Smooth muscle cell (in vitro differentiated cells): ENCODE measurements around the gene NLGN4Y. TPM values are rescaled to one million over a fixed set of nuclear protein-coding genes. Genes with fewer than 3 reads are reported as not detected.
"Not testable (repeated sequence)": the region's sequence is repeated elsewhere in the genome, so short reads cannot be mapped to it uniquely, and the experiment has no call there.

ENCODE experiments used
- DNase-seq: peaks from one replicate; lab custom pipeline; 2025; ENCODE audit not compliant: unreplicated experiment; lab: John Stamatoyannopoulos, UW
- H2AFZ ChIP-seq: fragments of 200-600 bp; sonication (generic); 2 replicates; pipeline ENCODE4 v1.6.0; 2016; ENCODE audit warnings: antibody characterized with exemption, low read depth, mild to moderate bottlenecking
- H3F3A ChIP-seq: fragments of 200-600 bp; sonication (generic); 2 replicates; pipeline ENCODE4 v1.6.0; 2017; ENCODE audit warnings: antibody characterized with exemption, low read depth
- H3K27ac ChIP-seq: fragments of 200-600 bp; sonication (generic); 2 replicates; pipeline ENCODE4 v1.5.1; 2016; ENCODE audit warnings: low read depth, mild to moderate bottlenecking
- H3K27me3 ChIP-seq: fragments of 200-600 bp; sonication (generic); 2 replicates; pipeline ENCODE4 v1.6.1; 2016; ENCODE audit warnings: low read depth, mild to moderate bottlenecking
- H3K36me3 ChIP-seq: fragments of 200-600 bp; sonication (generic); 2 replicates; pipeline ENCODE4 v1.5.1; 2016; ENCODE audit warnings: low read depth
- H3K4me1 ChIP-seq: fragments of 200-600 bp; sonication (generic); 2 replicates; pipeline ENCODE4 v1.5.1; 2016; ENCODE audit warnings: low read depth
- H3K4me2 ChIP-seq: fragments of 200-600 bp; sonication (generic); 2 replicates; pipeline ENCODE4 v1.6.0; 2016; ENCODE audit warnings: mild to moderate bottlenecking
- H3K4me3 ChIP-seq: fragments of 200-600 bp; sonication (generic); 2 replicates; pipeline ENCODE4 v1.5.1; 2016; ENCODE audit warnings: mild to moderate bottlenecking
- H3K79me2 ChIP-seq: fragments of 200-600 bp; sonication (generic); 2 replicates; pipeline ENCODE4 v1.6.0; 2016; ENCODE audit warnings: low read depth, mild to moderate bottlenecking
- H3K9ac ChIP-seq: fragments of 200-600 bp; sonication (generic); 2 replicates; pipeline ENCODE4 v1.6.0; 2016; ENCODE audit warnings: low read depth
- H3K9me3 ChIP-seq: fragments of 200-600 bp; sonication (generic); replicated peaks from 2 replicates; pipeline ENCODE4 v1.5.1; 2016; ENCODE audit warnings: low read depth
- H4K20me1 ChIP-seq: fragments of 200-600 bp; sonication (generic); 2 replicates; pipeline ENCODE4 v1.6.0; 2016; ENCODE audit warnings: low read depth
- WGBS: methylation state at CpG from one replicate; pipeline ENCODE4 v1.1.7; 2016; ENCODE audit warnings: low lambda C conversion rate; 5-methylcytosine and 5-hydroxymethylcytosine counted together
- polyA plus RNA-seq: library from polyadenylated mRNA; unstranded; fragments of >200 nt; fragmentation: Nextera tagmentation; extraction: Ambion mirVana; gene quantifications from 2 replicates; pipeline ENCODE4 v1.2.1, GENCODE V29; 2016
- total RNA-seq: library from RNA; depleted of rRNA; stranded (reverse); fragments of >200 nt; gene quantifications from 2 replicates; pipeline ENCODE4 v1.2.3, GENCODE V29; 2014
- TF ChIP-seq, protein P1 (sequence below): fragments of 200-600 bp; sonication (generic); IDR thresholded peaks from 2 replicates; pipeline ENCODE4 v1.5.1; 2017; ENCODE audit warnings: borderline replicate concordance, mild to moderate bottlenecking, antibody characterized with exemption; ENCODE audit not compliant: insufficient read depth, poor library complexity, severe bottlenecking

NLGN4Y gene
- total and polyA plus RNA-seq, 2 experiments from 2014 or later: not detected

- TF ChIP-seq, protein P1, sequence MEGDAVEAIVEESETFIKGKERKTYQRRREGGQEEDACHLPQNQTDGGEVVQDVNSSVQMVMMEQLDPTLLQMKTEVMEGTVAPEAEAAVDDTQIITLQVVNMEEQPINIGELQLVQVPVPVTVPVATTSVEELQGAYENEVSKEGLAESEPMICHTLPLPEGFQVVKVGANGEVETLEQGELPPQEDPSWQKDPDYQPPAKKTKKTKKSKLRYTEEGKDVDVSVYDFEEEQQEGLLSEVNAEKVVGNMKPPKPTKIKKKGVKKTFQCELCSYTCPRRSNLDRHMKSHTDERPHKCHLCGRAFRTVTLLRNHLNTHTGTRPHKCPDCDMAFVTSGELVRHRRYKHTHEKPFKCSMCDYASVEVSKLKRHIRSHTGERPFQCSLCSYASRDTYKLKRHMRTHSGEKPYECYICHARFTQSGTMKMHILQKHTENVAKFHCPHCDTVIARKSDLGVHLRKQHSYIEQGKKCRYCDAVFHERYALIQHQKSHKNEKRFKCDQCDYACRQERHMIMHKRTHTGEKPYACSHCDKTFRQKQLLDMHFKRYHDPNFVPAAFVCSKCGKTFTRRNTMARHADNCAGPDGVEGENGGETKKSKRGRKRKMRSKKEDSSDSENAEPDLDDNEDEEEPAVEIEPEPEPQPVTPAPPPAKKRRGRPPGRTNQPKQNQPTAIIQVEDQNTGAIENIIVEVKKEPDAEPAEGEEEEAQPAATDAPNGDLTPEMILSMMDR: no peak
- Histone ChIP-seq H3F3A (no peaks in the 10 kb centered on the region), H2AFZ (no peak overlapping the region), H3K36me3 (no peaks in the 10 kb centered on the region), H3K27ac (no peak overlapping the region), H4K20me1 (no peaks in the 10 kb centered on the region), H3K79me2 (no peaks in the 10 kb centered on the region), H3K4me2 (no peak overlapping the region), H3K9ac (no peak overlapping the region), H3K9me3 (no peaks in the 10 kb centered on the region), H3K27me3 (no peaks in the 10 kb centered on the region), H3K4me3 (no peak overlapping the region), H3K4me1 (no peaks in the 10 kb centered on the region)
- DNase-seq: no peak
Measured at GRCh38 chrY:14860448-14860847, 336.1 kb downstream of the NLGN4Y start.

- not testable (repeated sequence) for H3K27me3 ChIP-seq, H3K9ac ChIP-seq, H3K27ac ChIP-seq, H3K4me2 ChIP-seq, H2AFZ ChIP-seq, H3K79me2 ChIP-seq, H3K4me1 ChIP-seq, H3K36me3 ChIP-seq, H3K4me3 ChIP-seq, H4K20me1 ChIP-seq, DNase-seq, H3F3A ChIP-seq, H3K9me3 ChIP-seq
- no CpG with 5 or more reads among the region's 8 CpGs for WGBS
Measured at GRCh38 chrY:14861033-14861432, 336.7 kb downstream of the NLGN4Y start.

DNA sequence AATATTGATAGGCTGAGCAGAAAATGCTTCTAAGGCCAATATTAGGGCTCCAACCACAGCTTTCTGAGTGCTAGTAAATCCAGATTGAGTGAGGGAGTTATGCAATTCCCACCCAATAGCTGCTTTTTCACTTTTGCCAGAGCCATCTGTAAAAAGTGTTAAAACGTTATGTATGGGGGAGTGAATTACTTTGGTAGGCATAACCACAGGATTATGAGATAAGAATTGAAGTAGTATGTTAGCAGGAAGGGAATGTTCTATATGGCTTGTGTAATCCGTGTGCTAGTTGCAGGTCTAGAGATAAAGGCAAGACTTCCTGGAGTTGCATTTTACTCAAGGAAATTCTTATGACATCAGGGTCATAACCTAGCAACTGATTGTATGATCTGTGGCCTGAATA, 347.6 kb downstream of the NLGN4Y start:
- H2AFZ ChIP-seq: no peak overlapping the region
- no peak overlapping the region for H3K4me2 ChIP-seq
- H3K79me2 ChIP-seq: no peaks in the 10 kb centered on the region
- H3K27ac ChIP-seq: no peak overlapping the region
- no peak for DNase-seq
- no peak overlapping the region for H3K4me3 ChIP-seq
- no peak overlapping the region for H3K9ac ChIP-seq
- H3K4me1 ChIP-seq: no peaks in the 10 kb centered on the region
- H4K20me1 ChIP-seq: no peaks in the 10 kb centered on the region
- no peaks in the 10 kb centered on the region for H3K27me3 ChIP-seq
- WGBS: no CpG with 5 or more reads among the region's 2 CpGs
- TF ChIP-seq, protein P1: no peak
- no peaks in the 10 kb centered on the region for H3F3A ChIP-seq
- no peaks in the 10 kb centered on the region for H3K9me3 ChIP-seq
- H3K36me3 ChIP-seq: no peaks in the 10 kb centered on the region
